Kidney (tissue), 14 donors: Measurements from ENCODE around the gene CRHR2. TPM values are rescaled to one million over a fixed set of nuclear protein-coding genes. Genes with fewer than 3 reads are reported as not detected.

Experiments
- DNase-seq, 5 donors: peaks; one replicate each; pipeline ENCODE4 v3.0.0-alpha.2; 2013 to 2020
- FAIRE-seq: peaks from 2 replicates; lab custom pipeline; 2012; peaks lifted over from hg19 to GRCh38; lab: Jason Lieb, UNC
- H3K27ac ChIP-seq, 2 donors: one replicate each; pipeline ENCODE4 v1.7.0; 2013; ENCODE audit warnings: low read depth in 2 of 2, low read length in 2 of 2, inconsistent platforms in 1 of 2
- H3K27me3 ChIP-seq: one replicate; pipeline ENCODE4 v1.7.1; 2013; ENCODE audit warnings: low read length, inconsistent platforms; ENCODE audit not compliant: control insufficient read depth, insufficient read depth
- H3K36me3 ChIP-seq, 3 donors: one replicate each; pipeline versions ENCODE4 v1.7.0 to v1.7.1; 2013; ENCODE audit warnings: low read length in 3 of 3, control low read depth in 1 of 3, inconsistent platforms in 1 of 3; ENCODE audit not compliant: insufficient read depth in 3 of 3, control insufficient read depth in 2 of 3
- H3K4me1 ChIP-seq, 3 donors: one replicate each; pipeline versions ENCODE4 v1.7.0 to v1.7.1; 2013; ENCODE audit warnings: low read length in 3 of 3, inconsistent platforms in 1 of 3, low read depth in 1 of 3; ENCODE audit not compliant: control insufficient read depth in 2 of 3, insufficient read depth in 2 of 3
- H3K4me3 ChIP-seq, 3 donors: one replicate each; pipeline versions ENCODE4 v1.7.0 to v1.8.1; 2013; ENCODE audit warnings: low read length in 3 of 3, control low read depth in 1 of 3, inconsistent platforms in 1 of 3
- H3K9ac ChIP-seq, 3 donors: one replicate each; pipeline versions ENCODE4 v1.7.0 to v1.7.1; 2013; ENCODE audit warnings: low read length in 3 of 3, control low read depth in 1 of 3, inconsistent platforms in 1 of 3
- H3K9me3 ChIP-seq, 3 donors: one replicate each; pipeline versions ENCODE4 v1.7.0 to v1.7.1; 2013; ENCODE audit warnings: low read length in 3 of 3, control low read depth in 1 of 3, inconsistent platforms in 1 of 3; ENCODE audit not compliant: control insufficient read depth in 2 of 3, insufficient read depth in 1 of 3
- intact Hi-C: fragments of 100-400 bp; cut with DNase I; formaldehyde crosslinking; loops from one replicate; pipeline ENCODE4 v1.11.1; 2022
- polyA plus RNA-seq: library from polyadenylated mRNA; stranded (reverse); fragments of 350-450 nt; fragmentation: Illumina TruSeq; extraction: RNeasy Lipid Tissue Mini Kit (QIAGEN cat#74804); gene quantifications from one replicate; pipeline ENCODE4 v1.2.3, GENCODE V29; 2014; ENCODE audit warnings: low read depth, low replicate concordance; ENCODE audit not compliant: insufficient read depth
- total RNA-seq: library from RNA; stranded (reverse); fragmentation: NEBNext Ultra II Directional; extraction: Animal tissue kit (Norgen Biotek cat#: 25700); gene quantifications from one replicate; pipeline ENCODE4 v1.2.1, GENCODE V29; 2021
- TF ChIP-seq, protein P1 (sequence below): IDR thresholded peaks from 3 replicates; pipeline ENCODE4 v1.5.1; 2012; ENCODE audit warnings: mild to moderate bottlenecking, moderate library complexity, borderline replicate concordance; ENCODE audit not compliant: insufficient read depth; ENCODE audit errors: extremely low read depth
- donor health status: control.
- donor health status: control.
- donor health status: control.
- donor health status: control.
- donor health status: control.
- donor health status: DM: yes; HTN: yes; CAD: no.
- donor health status: Normal renal cell carcinoma (clear cell type).

CRHR2 gene
- total and polyA plus RNA-seq, 2 donors from 2014 or later, result not detected

DNA sequence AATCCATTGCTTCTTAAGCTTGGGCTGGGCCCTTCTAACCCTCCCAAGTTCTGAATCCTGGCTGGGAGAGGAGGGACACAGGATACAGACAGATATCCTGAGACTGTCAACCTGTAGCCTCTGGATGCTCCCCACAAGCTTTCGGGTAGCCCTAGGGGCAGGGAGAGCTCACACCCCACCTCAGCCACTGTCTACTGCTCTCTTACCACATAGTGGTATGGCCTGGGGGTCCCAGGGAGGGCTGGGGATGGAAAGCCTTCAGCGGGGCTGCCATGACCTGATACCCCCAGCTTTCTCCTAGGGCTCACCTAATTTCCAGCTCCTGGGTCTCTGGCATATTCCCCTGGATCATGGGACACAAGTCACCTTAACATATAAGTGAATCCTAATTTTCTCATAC is 25.1 kb downstream of the CRHR2 start:
- no peak for FAIRE-seq
- TF ChIP-seq, protein P1, sequence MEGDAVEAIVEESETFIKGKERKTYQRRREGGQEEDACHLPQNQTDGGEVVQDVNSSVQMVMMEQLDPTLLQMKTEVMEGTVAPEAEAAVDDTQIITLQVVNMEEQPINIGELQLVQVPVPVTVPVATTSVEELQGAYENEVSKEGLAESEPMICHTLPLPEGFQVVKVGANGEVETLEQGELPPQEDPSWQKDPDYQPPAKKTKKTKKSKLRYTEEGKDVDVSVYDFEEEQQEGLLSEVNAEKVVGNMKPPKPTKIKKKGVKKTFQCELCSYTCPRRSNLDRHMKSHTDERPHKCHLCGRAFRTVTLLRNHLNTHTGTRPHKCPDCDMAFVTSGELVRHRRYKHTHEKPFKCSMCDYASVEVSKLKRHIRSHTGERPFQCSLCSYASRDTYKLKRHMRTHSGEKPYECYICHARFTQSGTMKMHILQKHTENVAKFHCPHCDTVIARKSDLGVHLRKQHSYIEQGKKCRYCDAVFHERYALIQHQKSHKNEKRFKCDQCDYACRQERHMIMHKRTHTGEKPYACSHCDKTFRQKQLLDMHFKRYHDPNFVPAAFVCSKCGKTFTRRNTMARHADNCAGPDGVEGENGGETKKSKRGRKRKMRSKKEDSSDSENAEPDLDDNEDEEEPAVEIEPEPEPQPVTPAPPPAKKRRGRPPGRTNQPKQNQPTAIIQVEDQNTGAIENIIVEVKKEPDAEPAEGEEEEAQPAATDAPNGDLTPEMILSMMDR, result no peak
- intact Hi-C loops, result no loop called here

GRCh38 chr7:30656006-30656957 is 26.0 kb downstream of the CRHR2 start:
- TF ChIP-seq, protein P1, result no peak
- intact Hi-C loops, result no loop called here
- FAIRE-seq (no peak), DNase-seq (peak in 1 of 5 donors; percentile 58)
- Histone ChIP-seq H3K9ac (no peak overlapping the region), H3K27me3 (no peaks in the 10 kb centered on the region), H3K4me3 (no peak overlapping the region), H3K36me3 (no peaks in the 10 kb centered on the region), H3K27ac (no peak overlapping the region), H3K4me1 (no peaks in the 10 kb centered on the region), H3K9me3 (no peaks in the 10 kb centered on the region)

More for the DNA sequence above, 25.1 kb downstream of the CRHR2 start:
- H3K4me1 ChIP-seq, result no peaks in the 10 kb centered on the region
- DNase-seq, result peak in 1 of 5 donors; percentile 10
- no peaks in the 10 kb centered on the region for H3K27me3 ChIP-seq
- no peak overlapping the region for H3K27ac ChIP-seq
- no peaks in the 10 kb centered on the region for H3K36me3 ChIP-seq
- no peak overlapping the region for H3K4me3 ChIP-seq
- H3K9ac ChIP-seq, result no peak overlapping the region
- H3K9me3 ChIP-seq, result no peaks in the 10 kb centered on the region

DNA sequence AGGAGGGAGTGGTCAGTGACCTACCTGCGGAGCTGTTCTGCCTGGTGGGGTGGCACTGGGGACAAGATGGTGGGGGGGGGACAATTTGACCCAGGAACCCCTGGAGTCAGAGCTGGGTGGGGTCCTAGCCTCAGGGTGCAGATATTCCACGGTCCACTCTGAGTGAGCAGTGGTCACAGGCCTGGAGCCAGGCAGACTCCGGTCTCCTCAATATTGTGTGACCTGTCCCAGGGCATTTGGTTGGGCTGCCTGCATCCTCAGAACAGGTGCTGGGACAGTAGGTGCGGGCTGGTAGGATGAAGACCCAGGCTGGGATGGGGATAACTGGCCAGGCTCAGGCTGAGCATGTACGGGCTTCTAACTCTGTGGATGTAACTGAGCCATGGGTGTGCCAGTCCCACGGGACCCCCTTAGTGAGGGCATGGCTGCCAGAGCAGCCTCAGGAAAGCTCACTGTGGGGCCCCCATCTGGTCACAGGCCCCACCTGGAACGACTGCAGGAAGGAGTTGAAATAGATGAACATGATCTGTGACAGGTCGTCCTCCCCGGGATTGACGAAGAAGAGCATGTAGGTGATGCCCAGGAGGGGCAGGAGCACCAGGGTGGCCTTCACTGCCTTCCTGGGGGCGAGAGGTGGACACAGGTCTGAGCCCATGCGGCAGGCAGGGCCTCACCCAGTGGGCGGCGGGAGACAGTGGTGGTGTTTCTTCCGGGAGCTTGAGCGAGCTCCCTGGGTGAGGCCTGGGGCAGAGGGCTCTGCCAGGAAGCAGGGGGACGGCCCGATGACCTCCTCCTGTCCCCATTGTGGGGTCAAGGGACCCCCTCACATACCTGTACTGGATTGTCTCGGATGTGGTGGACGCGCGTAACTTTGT is 26.9 kb downstream of the CRHR2 start:
- H3K27me3 ChIP-seq, result no peaks in the 10 kb centered on the region
- no peaks in the 10 kb centered on the region for H3K36me3 ChIP-seq
- no peaks in the 10 kb centered on the region for H3K9me3 ChIP-seq
- FAIRE-seq (no peak), DNase-seq (peak in 1 of 5 donors; percentile 52)
- intact Hi-C loops, result no loop called here
- H3K9ac ChIP-seq, result no peak overlapping the region
- H3K4me1 ChIP-seq, result no peaks in the 10 kb centered on the region
- TF ChIP-seq, protein P1, result no peak
- no peak overlapping the region for H3K27ac ChIP-seq
- H3K4me3 ChIP-seq, result no peak overlapping the region
